HG03558 (cell line): ENCODE measurements around the gene PRKAG2.
"Not testable (repeated sequence)": the region's sequence is repeated elsewhere in the genome, so short reads cannot be mapped to it uniquely, and the experiment has no call there.

ENCODE experiments used
- ATAC-seq: cut with Tn5 transposase; IDR thresholded peaks from one replicate; pipeline ENCODE4 v1.9.1; 2021; ENCODE audit warnings: moderate number of reproducible peaks; ENCODE audit not compliant: unreplicated experiment; ENCODE audit errors: extremely low read depth

PRKAG2 gene

DNA sequence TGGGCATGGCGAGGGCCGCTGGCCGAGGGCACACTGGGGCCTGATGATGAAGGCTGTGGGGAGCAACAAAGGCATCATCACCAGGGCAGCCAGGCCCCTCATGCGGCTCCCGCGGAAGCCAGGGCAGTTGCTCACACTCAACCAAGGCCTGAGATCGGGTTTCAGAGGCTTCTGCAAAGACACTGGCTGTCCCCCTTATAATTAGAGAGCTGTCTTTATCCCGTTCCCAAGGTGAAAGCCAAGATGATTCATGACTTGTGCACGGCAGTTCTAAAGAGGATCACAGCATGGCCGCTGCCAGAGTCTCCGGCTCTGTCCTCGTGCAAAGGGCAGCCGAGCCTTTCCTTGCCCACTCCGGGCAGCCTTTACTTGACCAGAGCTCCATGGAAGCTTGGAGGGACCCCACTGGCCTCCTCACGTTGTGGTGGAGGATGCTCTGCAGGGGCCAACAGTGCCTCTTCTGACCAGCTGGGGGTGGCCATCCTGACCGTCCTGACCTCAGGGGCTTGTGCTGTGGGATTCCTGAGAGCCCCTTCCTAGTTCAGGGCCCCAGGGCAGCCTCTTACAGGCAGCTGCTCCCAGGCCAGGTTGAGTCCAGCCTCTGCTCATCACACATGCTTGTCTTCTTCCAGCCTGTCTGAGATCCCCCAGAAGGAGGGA is 82.3 kb downstream of the PRKAG2 start:
- ATAC-seq, result no peak

GRCh38 chr7:151793991-151794507 is 82.9 kb downstream of the PRKAG2 start:
- no peak for ATAC-seq

GRCh38 chr7:151793531-151793951 is 83.4 kb downstream of the PRKAG2 start:
- ATAC-seq, result no peak

DNA sequence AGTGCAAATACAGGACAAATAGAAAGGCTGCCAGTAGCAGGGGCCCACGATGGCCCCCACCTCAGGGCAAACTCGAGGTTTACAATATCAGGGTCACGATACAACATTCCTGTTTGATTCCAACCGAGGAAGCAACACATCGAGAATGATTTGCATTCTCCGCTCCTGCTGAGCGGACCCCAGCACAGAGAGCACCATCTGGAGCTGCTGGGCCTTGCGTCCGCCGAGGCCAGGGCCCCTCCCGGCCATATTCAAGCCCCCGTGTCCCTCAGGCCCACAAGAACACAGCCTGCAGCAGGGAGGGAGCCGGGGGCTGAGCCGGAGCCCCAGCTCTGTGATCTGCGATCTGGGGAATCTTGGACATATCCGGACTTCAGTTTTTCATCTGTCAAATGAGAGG is 84.3 kb downstream of the PRKAG2 start:
- ATAC-seq, result no peak

- ATAC-seq, result no peak
Measured at GRCh38 chr7:151792086-151792485, 84.8 kb downstream of the PRKAG2 start.

DNA sequence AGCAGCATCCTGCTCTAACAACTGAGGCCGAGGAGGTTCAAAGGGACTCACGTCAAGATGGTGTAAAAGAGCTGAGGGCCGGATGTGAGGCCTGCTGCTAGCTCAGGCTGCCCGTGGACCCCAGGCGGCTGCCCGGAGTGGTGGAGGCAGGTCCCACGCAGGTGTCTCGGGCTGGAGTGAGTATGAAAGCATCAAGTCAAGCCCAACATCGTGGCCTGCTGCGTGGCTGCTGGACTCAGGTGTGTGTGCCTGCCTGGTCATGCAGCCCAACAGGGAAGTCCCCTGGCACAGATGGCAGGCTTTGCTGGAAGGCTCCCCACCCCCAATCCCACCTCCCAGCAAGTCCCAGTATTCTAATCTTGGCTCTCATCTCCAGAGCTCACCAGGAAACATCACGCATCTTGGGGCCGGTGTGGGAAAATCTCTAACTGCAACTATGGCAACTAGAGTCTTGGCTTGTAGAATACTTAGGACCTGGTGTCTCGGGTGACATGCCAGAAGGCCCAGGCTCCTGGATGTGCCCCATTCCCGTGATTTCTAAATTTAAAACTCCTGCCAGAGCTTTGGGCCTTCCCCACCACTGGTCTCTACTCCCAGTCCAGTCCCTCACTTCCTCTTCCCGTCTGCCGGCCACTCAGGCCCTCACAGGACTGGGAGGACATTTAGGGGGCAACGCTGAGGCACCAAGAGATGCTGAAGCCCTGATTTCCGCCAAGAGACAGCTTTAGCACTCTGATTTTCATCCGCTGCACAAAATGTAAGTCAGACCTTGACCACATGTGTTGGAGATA is 85.9 kb downstream of the PRKAG2 start:
- no peak for ATAC-seq

DNA sequence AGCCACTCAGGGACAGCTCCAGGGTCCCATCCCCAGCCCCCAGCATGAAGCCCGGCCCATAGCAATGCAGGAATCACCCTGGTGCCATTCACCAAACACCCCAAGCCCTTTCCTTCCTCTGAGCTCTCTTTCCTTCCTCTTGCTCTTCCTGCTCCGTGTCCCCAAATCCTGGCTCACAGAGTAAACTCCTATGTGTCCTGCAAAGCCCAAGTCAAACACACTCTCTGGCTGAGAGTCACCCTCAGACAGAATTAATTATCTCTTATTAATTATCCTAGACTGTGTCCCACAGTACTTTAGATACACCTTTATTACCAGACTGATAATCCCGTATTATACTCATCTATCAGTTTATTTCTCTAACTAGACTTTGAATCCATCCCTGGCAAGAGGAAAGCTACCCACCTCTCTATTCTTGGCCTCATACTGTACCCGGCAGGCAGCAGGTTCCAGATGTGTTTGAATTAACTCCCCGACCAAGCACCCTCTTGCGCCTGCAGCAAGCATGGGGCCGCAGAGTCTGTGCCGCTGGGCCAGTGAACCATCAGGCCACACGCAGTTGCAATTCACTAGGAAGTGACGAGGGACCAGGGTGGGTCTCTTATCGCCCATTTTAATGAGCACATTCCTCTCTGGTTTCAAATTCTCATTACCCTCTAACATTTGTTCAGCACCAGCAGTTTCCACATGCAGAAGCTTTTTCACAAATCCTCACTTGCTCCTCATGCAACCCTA is 86.7 kb downstream of the PRKAG2 start:
- no peak for ATAC-seq

GRCh38 chr7:151789380-151789947 is 87.5 kb downstream of the PRKAG2 start:
- ATAC-seq, result no peak

DNA sequence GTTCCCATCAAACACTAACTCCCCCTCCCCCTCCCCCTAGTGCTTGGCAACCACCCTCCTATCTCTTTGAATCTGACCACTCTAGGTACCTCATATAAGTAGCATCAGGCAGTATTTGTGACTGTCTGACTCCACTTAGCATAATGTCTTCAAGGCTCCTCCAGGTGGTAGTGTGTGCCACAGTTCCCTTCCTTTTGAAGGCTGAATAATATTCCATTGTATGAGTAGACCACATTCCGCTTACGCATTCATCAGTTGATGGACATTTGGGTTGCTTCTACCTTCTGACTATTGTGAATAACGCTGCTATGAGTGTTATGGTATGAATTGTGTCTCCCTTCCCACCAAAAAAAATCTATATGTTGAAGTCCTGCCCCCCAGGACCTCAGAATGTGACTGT is 89.6 kb downstream of the PRKAG2 start:
- no peak for ATAC-seq

DNA sequence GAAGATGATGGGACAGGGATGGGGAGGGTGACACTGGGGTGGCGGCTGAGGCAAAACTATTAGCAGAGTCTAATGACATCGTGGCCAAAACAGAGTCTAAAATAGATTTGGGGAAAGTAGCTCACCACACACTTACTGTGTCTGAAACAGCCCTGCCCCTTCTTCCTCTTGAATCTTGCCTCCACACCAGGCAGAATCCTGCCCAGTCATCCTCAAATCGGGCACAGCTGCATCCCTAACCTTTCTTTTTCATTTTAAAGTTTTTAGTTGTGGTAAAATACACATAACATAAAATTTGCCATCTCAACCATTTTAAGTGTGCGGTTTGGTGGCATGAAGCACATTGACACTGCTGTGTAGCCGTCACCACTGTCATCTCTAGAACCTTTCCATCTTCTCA is 90.0 kb downstream of the PRKAG2 start:
- ATAC-seq, result no peak

DNA sequence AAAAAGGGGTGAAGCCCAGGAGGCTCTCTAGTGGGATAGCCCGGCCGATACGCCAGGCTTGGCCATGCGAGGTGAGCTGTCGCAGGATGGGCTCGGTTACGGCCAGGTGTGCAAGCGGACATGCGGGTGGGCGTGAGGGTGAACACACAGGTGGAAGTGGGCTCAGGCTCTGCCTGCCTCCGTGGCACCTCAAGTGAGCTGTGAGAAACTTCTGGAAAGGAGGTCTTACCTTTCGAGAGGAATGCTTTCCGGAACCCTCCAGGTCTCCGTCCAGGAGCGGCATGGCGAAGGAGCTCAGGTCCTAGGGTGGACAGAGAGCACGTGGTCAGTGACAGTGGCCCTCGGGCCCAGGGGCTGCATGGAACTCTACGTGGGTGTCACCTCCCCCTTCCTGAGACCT is 90.7 kb downstream of the PRKAG2 start:
- ATAC-seq, result no peak

DNA sequence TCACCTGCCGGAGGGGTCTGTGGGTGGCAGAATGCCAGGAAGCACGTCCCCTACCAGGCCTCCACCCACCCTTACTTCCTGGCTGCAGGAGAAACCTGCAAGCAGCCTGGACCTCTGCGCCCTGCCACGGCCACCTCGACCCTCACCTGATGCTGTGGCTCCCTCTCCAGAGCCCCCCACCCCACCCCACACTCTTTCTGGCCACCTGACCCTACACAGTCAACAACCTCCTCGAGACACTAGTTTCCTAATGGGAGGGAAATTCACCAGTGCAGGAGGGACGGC is 91.3 kb downstream of the PRKAG2 start:
- ATAC-seq, result no peak

DNA sequence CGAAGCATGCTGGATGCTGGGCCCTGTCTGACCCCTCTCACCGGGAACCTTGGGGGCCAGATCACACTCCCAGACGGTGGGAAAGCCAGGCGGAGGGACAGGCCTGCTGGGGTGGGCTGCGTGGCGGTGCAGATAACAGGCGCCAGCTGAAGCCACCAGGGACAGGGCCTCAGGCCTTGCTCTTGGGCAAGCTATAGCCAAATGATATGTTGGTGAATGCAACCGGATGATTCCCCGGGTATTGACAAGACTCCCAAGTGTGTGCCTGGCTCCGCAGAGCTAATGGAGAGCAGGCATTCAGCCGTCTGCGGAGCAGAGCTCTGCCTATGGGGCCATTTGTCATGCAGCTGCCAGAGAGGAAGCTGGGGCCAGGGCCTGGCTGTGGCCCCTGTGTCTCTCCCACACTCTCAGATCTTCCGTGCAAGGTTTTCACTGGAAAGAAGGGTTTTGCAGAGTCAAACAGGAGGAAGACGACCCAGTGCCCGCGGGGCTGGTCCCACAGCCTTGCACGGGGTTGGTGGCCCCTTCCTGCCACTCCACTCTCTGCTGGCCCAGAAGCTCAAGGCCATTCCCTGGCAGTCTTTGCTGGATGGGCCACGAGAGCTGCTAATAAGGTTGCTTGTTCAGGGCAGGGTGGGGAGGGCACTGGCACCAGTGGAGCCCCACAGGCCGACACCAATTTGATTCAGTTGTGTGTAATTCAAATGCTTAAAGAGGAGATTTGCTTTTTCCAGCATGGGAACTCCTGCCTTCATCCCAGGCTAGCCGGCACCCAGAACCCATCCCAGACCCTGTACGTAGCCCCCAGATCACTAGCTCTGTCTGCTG is 91.8 kb downstream of the PRKAG2 start:
- ATAC-seq, result no peak

- no peak for ATAC-seq
Measured at GRCh38 chr7:151783958-151784575, 92.8 kb downstream of the PRKAG2 start.

GRCh38 chr7:151782598-151783448 is 94.1 kb downstream of the PRKAG2 start:
- ATAC-seq, result no peak

- ATAC-seq, result not testable (repeated sequence)
Measured at GRCh38 chr7:151782256-151782597, 94.7 kb downstream of the PRKAG2 start.

DNA sequence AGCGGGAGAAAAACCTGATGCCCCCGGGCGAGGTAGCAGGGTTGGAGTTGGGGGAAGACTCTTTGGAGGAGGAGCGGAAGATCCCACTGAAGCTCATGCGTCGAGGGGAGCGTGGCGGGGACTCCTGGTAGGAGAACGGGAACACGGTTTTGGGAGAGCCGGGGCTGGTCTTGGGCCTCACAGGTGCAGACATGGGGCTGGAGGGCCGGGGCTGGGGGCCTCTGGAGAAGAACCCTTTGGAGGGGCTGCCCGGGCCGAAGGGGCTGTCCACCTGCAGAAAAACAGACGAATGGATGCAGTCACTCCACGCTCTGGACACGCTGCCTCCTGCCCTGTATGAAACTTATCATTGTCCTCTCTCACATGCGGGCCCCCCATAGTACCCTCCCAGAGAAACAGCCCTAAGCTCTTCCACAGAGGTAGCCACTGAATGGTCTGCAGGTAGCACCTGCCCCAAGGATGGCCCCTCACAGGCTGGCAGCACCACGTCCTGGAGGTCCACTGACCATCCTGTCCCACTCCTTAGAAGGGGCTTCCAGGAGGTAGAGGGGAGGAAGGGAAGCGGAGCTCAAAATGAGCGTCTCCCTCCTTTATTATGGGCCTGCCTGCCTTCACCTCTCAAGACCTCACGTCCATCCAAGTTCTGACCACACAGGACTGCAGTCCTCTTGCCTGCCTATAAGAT is 95.6 kb downstream of the PRKAG2 start:
- no peak for ATAC-seq

DNA sequence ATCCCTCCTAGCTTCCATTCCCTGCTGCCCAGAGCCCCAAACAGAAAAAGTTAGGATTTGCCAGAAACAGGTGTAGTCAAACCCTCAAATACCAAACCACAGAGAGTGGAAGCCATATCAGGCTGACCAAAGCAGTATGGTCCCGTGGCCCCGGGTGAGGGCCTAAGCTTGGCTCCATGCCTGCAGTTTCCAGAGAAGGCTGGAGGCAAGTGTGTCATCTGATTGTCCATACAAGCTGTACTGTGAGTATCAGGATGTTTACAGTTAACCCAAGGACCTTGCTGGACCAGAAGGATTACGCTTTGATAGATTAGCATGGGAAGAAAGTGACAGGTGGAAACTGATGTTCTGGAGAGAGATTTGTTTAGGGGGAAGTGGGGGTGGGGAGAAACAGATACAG is 96.3 kb downstream of the PRKAG2 start:
- no peak for ATAC-seq
